Activated T-helper 9 cell treated with anti-CD3 and anti-CD28 coated beads, Interleukin-2, amount 50 U/mL, for 16 hours (primary cell): ENCODE measurements around the gene SORBS1.

Source experiments
- DNase-seq: peaks from one replicate; pipeline ENCODE4 v3.0.0-alpha.2; 2020; ENCODE audit warnings: low read depth

SORBS1 gene

GRCh38 chr10:95565336-95565735, 4.2 kb upstream of the SORBS1 start:
- DNase-seq, result no peak

- DNase-seq, result no peak
These were observed 3.1 kb upstream of the SORBS1 start for GRCh38 chr10:95564291-95564690.

GRCh38 chr10:95562341-95562965, 1.3 kb upstream of the SORBS1 start:
- no peak for DNase-seq

- no peak for DNase-seq
These were observed 650 bp upstream of the SORBS1 start for GRCh38 chr10:95561864-95562177.

GRCh38 chr10:95560278-95561176, 644 bp downstream of the SORBS1 start:
- peak; percentile 21 for DNase-seq

GRCh38 chr10:95559896-95560277, 1.3 kb downstream of the SORBS1 start:
- no peak for DNase-seq

GRCh38 chr10:95559471-95559870, 1.7 kb downstream of the SORBS1 start:
- no peak for DNase-seq

- DNase-seq, result no peak
These were observed 2.4 kb downstream of the SORBS1 start for GRCh38 chr10:95558593-95559320.

GRCh38 chr10:95556994-95557767, 4.0 kb downstream of the SORBS1 start:
- no peak for DNase-seq

GRCh38 chr10:95553674-95554073, 7.5 kb downstream of the SORBS1 start:
- DNase-seq, result no peak

GRCh38 chr10:95552679-95553342, 8.4 kb downstream of the SORBS1 start:
- no peak for DNase-seq

- DNase-seq, result no peak
These were observed 11.0 kb downstream of the SORBS1 start for GRCh38 chr10:95550073-95550672.

- DNase-seq, result no peak
These were observed 13.3 kb downstream of the SORBS1 start for GRCh38 chr10:95547791-95548435.

GRCh38 chr10:95547197-95547596, 14.0 kb downstream of the SORBS1 start:
- DNase-seq, result no peak

GRCh38 chr10:95545981-95546380, 15.2 kb downstream of the SORBS1 start:
- no peak for DNase-seq

GRCh38 chr10:95544783-95545500, 16.2 kb downstream of the SORBS1 start:
- DNase-seq, result no peak

- no peak for DNase-seq
These were observed 17.7 kb downstream of the SORBS1 start for GRCh38 chr10:95543459-95543858.

GRCh38 chr10:95542761-95543160, 18.4 kb downstream of the SORBS1 start:
- no peak for DNase-seq

GRCh38 chr10:95542330-95542729, 18.8 kb downstream of the SORBS1 start:
- DNase-seq, result no peak

- no peak for DNase-seq
These were observed 20.6 kb downstream of the SORBS1 start for GRCh38 chr10:95540514-95541052.
